Measurements from ENCODE around the gene PLCB1. TPM values are rescaled to one million over a fixed set of nuclear protein-coding genes. Genes with fewer than 3 reads are reported as not detected.

Gene PLCB1
- total and polyA plus RNA-seq, 2 of the 4 experiments (the other 2 are of a cell fraction): 5.6 to 16.1 TPM

DNA sequence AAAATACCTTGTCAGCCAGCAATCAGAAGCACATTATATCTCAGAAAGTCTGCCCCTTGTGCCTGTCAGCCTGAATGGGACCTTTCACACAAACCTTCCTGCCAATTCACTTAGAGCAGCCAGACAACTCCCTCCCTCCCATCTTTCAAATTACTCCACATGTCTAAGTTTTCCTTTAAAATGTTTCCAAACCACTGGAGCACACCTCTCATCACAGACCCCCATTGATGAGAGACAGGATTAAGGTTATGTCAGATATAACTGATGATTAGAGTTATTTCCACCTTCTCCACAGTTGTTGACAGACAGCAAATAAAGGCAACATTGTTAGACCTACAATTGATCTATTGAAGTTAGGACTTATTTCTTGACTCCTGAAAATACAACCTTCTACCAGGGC lies 408.4 kb downstream of the PLCB1 start:
- Histone ChIP-seq H3K4ac (ENCODE audit: low read depth, low read length) (no peak overlapping the region), H3K4me1 (ENCODE audit: control insufficient read depth, insufficient read depth, low read length) (no peaks in the 10 kb centered on the region), H3K79me1 (ENCODE audit: low read depth in 1 of 2, low read length in 2 of 2) (0 out of 4 replicates have a peak, but pooled peaks cover 0 to 2% of the 10 kb centered on the region in 2 experiments), H3K9ac (ENCODE audit: low read depth, low read length) (no peak overlapping the region), H2BK5ac (ENCODE audit: low read depth, low read length, poor library complexity, severe bottlenecking) (no peak overlapping the region), H3K14ac (replicated peaks; ENCODE audit: low read depth, low read length) (no peak overlapping the region), H3K23ac (ENCODE audit: low read depth, low read length) (no peak overlapping the region), H3K27ac (ENCODE audit: insufficient read depth, low read length) (no peak overlapping the region), H3K9me3 (ENCODE audit: control insufficient read depth, insufficient read depth, low read length) (no peaks in the 10 kb centered on the region), H3K56ac (ENCODE audit: extremely low read depth, insufficient read depth, low read length) (no peak overlapping the region), H3K27me3 (ENCODE audit: control insufficient read depth, insufficient read depth, low read length) (no peaks in the 10 kb centered on the region), H2BK15ac (ENCODE audit: low read depth, low read length) (no peak overlapping the region), H2AK5ac (ENCODE audit: low read depth, low read length) (no peak overlapping the region), H3K18ac (ENCODE audit: low read depth, low read length) (no peak overlapping the region), H4K8ac (ENCODE audit: low read depth in 2 of 2, low read length in 2 of 2) (no peak overlapping the region), H2BK120ac (ENCODE audit: low read depth, low read length) (no peak overlapping the region), H3K4me2 (ENCODE audit: low read depth, low read length) (no peak overlapping the region), H2BK20ac (ENCODE audit: low read depth, low read length) (no peak overlapping the region), H4K91ac (ENCODE audit: insufficient read depth, low read depth, low read length) (no peak overlapping the region), H4K5ac (ENCODE audit: low read depth, low read length) (no peak overlapping the region), H3K36me3 (ENCODE audit: control insufficient read depth, insufficient read depth, low read length) (no peaks in the 10 kb centered on the region), H2AK9ac (replicated peaks; ENCODE audit: low read depth, low read length, poor library complexity) (no peak overlapping the region), H3K9me1 (ENCODE audit: insufficient read depth, low read length) (no peaks in the 10 kb centered on the region; the same call in 1 of the 2 replicates), H2AFZ (replicated peaks; ENCODE audit: low read length, poor library complexity) (no peak overlapping the region), H4K20me1 (ENCODE audit: insufficient read depth, low read length) (no peaks in the 10 kb centered on the region), H3K4me3 (ENCODE audit: insufficient read depth, low read depth, low read length) (no peak overlapping the region)
- dilution Hi-C loops (cut with HindIII; ENCODE audit: low sequenced_read_pairs, unreplicated experiment) (no loop called here), intact Hi-C loops (cut with micrococcal nuclease) (no loop called here), in situ Hi-C loops (cut with MboI; ENCODE audit: low sequenced_read_pairs) (no loop called here)
- TF ChIP-seq BHLHE40 (IDR thresholded peaks at IDR 0.05; ENCODE audit: low read depth, low read length) (no peak), FOS (IDR thresholded peaks at IDR 0.05; ENCODE audit: low read depth, low read length) (no peak), NFE2L2 (IDR thresholded peaks at IDR 0.05; ENCODE audit: low read depth, low read length) (no peak), RCOR1 (IDR thresholded peaks at IDR 0.05; ENCODE audit: insufficient replicate concordance, low read length) (no peak), POLR2A (IDR thresholded peaks at IDR 0.05; ENCODE audit: low read depth, low read length) (no peak), MAFK (IDR thresholded peaks at IDR 0.05; ENCODE audit: low read depth, low read length) (no peak), ELK1 (IDR thresholded peaks at IDR 0.05; ENCODE audit: borderline replicate concordance, low read depth, low read length) (no peak)
- ATAC-seq (ENCODE audit: low read depth) (no peak), DNase-seq (no peak)
- POLR2A ChIA-PET (ENCODE audit: unreplicated experiment): no interaction called here
- no TSS peak for BruUV-seq (replicated peaks)
- CTCF ChIA-PET: no interaction called here
